Type B pancreatic cell (in vitro differentiated cells): ENCODE results near the gene P2RX1. TPM values are rescaled to one million over a fixed set of nuclear protein-coding genes. Genes with fewer than 3 reads are reported as not detected.
A peak's percentile ranks its signal among the peaks of the same experiment; 100 is the strongest.

Experiments
- DNase-seq: peaks from one replicate; pipeline ENCODE4 v3.0.0; 2021; ENCODE audit warnings: mixed read lengths; ENCODE audit not compliant: unreplicated experiment; ENCODE audit errors: extremely low spot score
- H3K27ac Mint-ChIP-seq: 2 replicates; pipeline ENCODE4 v1.8.0; 2021; ENCODE audit warnings: mild to moderate bottlenecking, mixed read lengths
- H3K27me3 Mint-ChIP-seq: 2 replicates; pipeline ENCODE4 v1.8.0; 2021; ENCODE audit warnings: mixed read lengths
- H3K36me3 Mint-ChIP-seq: 2 replicates; pipeline ENCODE4 v1.8.0; 2021; ENCODE audit warnings: mixed read lengths
- H3K4me1 Mint-ChIP-seq: one replicate; pipeline ENCODE4 v1.8.0; 2021; ENCODE audit warnings: mixed read lengths; ENCODE audit not compliant: unreplicated experiment
- H3K4me3 Mint-ChIP-seq: 2 replicates; pipeline ENCODE4 v1.8.0; 2021; ENCODE audit warnings: mild to moderate bottlenecking, mixed read lengths
- H3K9me3 Mint-ChIP-seq: 2 replicates; pipeline ENCODE4 v1.8.0; 2021; ENCODE audit warnings: mixed read lengths
- CTCF ChIP-seq: fragments of 200-600 bp; sonication (generic); conservative IDR thresholded peaks from 2 replicates; pipeline ENCODE4 v1.5.0; 2021; ENCODE audit warnings: antibody characterized with exemption, mild to moderate bottlenecking
- total RNA-seq: library from RNA; stranded (reverse); gene quantifications from 2 replicates; pipeline ENCODE4 v1.2.1, GENCODE V29; 2021; ENCODE audit warnings: low replicate concordance

The P2RX1 gene
- total RNA-seq, 1 donor from 2014 or later = not detected

DNA sequence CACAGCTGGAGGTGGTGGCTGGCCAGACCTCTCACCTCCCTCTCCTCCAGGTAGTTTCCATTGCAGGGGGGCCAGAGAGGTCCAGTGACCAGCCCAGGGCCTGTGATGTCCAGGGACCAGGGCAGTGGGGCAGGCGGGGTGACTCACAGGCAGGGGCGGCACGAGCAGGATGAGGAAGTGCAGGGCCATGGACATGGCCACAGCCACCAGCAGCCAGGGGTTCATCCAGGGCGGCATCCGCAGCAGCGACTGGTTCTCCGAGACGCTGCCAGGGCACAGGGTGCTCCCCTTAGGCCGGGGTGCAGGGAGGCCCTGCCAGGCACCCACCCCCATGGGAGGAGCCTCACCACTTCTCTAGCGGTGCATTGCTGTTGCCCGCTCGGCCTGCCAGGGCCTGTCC lies 12.9 kb upstream of the P2RX1 start:
- DNase-seq = no peak
- Mint-ChIP-seq H3K27ac (no peak overlapping the region), H3K27me3 (no peaks in the 10 kb centered on the region), H3K9me3 (no peaks in the 10 kb centered on the region), H3K4me1 (peaks cover 18% of the 10 kb centered on the region), H3K4me3 (no peak overlapping the region), H3K36me3 (no peaks in the 10 kb centered on the region)
- no peak for TF ChIP-seq CTCF

DNA sequence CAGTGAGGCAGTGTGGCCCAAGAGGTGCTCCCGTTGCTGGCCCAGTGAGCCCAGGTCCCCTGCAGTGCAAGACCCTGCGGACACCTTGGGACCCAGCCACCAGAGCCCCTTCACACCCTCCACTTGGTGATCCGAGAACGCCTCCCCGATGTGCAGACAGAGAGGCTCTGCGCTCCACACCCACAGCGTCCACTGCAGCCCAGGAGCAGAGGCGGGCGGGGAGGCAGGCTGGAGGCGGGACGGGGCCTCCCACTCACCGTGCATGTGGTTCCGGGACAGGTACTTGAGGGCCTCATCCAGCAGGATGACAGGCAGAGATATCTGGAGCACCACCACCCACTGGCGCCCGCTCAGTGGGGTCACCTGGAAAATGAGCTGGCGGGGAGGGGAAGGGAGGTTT lies 12.1 kb upstream of the P2RX1 start:
- peaks cover 18% of the 10 kb centered on the region for H3K4me1 Mint-ChIP-seq
- H3K36me3 Mint-ChIP-seq = no peaks in the 10 kb centered on the region
- no peak overlapping the region for H3K4me3 Mint-ChIP-seq
- no peaks in the 10 kb centered on the region for H3K27me3 Mint-ChIP-seq
- no peak for DNase-seq
- no peak overlapping the region for H3K27ac Mint-ChIP-seq
- H3K9me3 Mint-ChIP-seq = no peaks in the 10 kb centered on the region
- no peak for TF ChIP-seq CTCF

- no peak overlapping the region for H3K27ac Mint-ChIP-seq
- TF ChIP-seq CTCF = no peak
- no peak for DNase-seq
- H3K4me3 Mint-ChIP-seq = no peak overlapping the region
- no peaks in the 10 kb centered on the region for H3K9me3 Mint-ChIP-seq
- peaks cover 18% of the 10 kb centered on the region for H3K4me1 Mint-ChIP-seq
- H3K27me3 Mint-ChIP-seq = no peaks in the 10 kb centered on the region
- H3K36me3 Mint-ChIP-seq = no peaks in the 10 kb centered on the region
These were observed 11.5 kb upstream of the P2RX1 start for GRCh38 chr17:3927628-3928340.

GRCh38 chr17:3926860-3927627 lies 10.8 kb upstream of the P2RX1 start:
- H3K4me1 Mint-ChIP-seq = peaks cover 18% of the 10 kb centered on the region
- DNase-seq = no peak
- H3K9me3 Mint-ChIP-seq = no peaks in the 10 kb centered on the region
- peak overlapping the region; percentile 31 for H3K4me3 Mint-ChIP-seq
- no peaks in the 10 kb centered on the region for H3K36me3 Mint-ChIP-seq
- no peak for TF ChIP-seq CTCF
- peak overlapping the region; percentile 71 for H3K27ac Mint-ChIP-seq
- no peaks in the 10 kb centered on the region for H3K27me3 Mint-ChIP-seq

DNA sequence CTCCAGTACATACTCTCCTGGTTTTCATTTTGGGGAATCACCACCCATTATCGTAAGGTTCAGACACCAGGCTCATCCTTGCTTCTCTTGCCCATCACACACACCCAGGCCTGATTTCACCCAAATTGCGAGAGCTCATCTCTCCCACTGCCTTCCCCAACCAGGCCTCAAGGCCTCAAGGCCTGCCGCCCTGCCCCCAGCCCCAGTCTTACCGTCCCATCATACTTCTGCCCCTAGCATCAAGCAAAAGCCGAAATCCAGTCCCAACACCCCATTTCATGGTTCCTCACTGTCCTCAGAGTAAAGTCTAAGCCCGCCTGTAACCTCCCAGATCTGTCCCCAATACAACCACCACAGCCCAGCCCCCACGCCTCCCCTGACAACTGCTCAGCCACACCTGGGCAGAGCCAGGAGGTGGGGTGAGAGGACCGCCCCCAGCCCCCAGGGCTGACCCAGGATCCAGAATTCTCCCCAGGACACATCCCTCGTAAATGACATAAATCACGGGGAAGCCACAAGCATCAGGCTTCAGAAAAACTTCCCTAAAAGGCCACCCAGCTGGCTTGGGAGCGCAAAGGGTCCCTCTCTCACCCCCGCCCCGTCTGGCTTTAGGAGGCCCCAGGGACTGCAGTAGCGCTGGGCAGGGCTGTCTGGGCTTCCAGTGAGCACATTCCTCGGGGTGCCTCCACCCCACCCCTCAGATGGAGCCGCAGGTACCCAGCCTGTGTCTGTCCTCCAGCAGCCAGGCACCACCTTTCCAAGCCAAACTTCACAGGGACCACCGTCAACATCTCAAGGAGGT lies 9.6 kb upstream of the P2RX1 start:
- no peak for TF ChIP-seq CTCF
- H3K4me3 Mint-ChIP-seq = no peak overlapping the region
- peak overlapping the region; percentile 52 for H3K27ac Mint-ChIP-seq
- H3K4me1 Mint-ChIP-seq = peaks cover 18% of the 10 kb centered on the region
- no peak for DNase-seq
- no peaks in the 10 kb centered on the region for H3K9me3 Mint-ChIP-seq
- no peaks in the 10 kb centered on the region for H3K36me3 Mint-ChIP-seq
- H3K27me3 Mint-ChIP-seq = no peaks in the 10 kb centered on the region
